Stimulated activated naive CD4-positive, alpha-beta T cell treated with Interleukin-2 at 50 U/mL for 16 hours (primary cell): ENCODE results near the gene XKR3.
"Not testable (repeated sequence)": the region's sequence is repeated elsewhere in the genome, so short reads cannot be mapped to it uniquely, and the experiment has no call there.

Experiments
- DNase-seq: peaks from one replicate; lab custom pipeline; 2025; lab: John Stamatoyannopoulos, UW

Gene XKR3

GRCh38 chr22:16824716-16825687 is at the start of gene XKR3:
Gene XKR3, minus strand, starts transcription at chr22:16825411. Its CDS starts 17,338 bp downstream, at chr22:16808073.
- no peak for DNase-seq

- not testable (repeated sequence) for DNase-seq
These were observed 44.4 kb upstream of the XKR3 start for GRCh38 chr22:16869640-16870039.

- DNase-seq: no peak
These were observed 41.0 kb upstream of the XKR3 start for GRCh38 chr22:16866167-16866566.

- not testable (repeated sequence) for DNase-seq
These were observed 31.6 kb upstream of the XKR3 start for GRCh38 chr22:16856851-16857250.

GRCh38 chr22:16854631-16855030 is 29.4 kb upstream of the XKR3 start:
- DNase-seq: no peak

- DNase-seq: not testable (repeated sequence)
These were observed 26.2 kb upstream of the XKR3 start for GRCh38 chr22:16851268-16851996.

GRCh38 chr22:16847271-16847670 is 22.1 kb upstream of the XKR3 start:
- DNase-seq: no peak

GRCh38 chr22:16845881-16846280 is 20.7 kb upstream of the XKR3 start:
- no peak for DNase-seq

GRCh38 chr22:16845465-16845864 is 20.3 kb upstream of the XKR3 start:
- no peak for DNase-seq

- DNase-seq: no peak
These were observed 19.3 kb upstream of the XKR3 start for GRCh38 chr22:16844529-16844928.

GRCh38 chr22:16838073-16838472 is 12.9 kb upstream of the XKR3 start:
- DNase-seq: no peak

- no peak for DNase-seq
These were observed 9.8 kb upstream of the XKR3 start for GRCh38 chr22:16834971-16835370.

GRCh38 chr22:16831257-16831656 is 6.0 kb upstream of the XKR3 start:
- no peak for DNase-seq

- no peak for DNase-seq
These were observed 4.8 kb upstream of the XKR3 start for GRCh38 chr22:16829985-16830384.

GRCh38 chr22:16828876-16829275 is 3.7 kb upstream of the XKR3 start:
- DNase-seq: no peak

- DNase-seq: no peak
These were observed 2.3 kb upstream of the XKR3 start for GRCh38 chr22:16827506-16827905.

- no peak for DNase-seq
These were observed 6.0 kb downstream of the XKR3 start for GRCh38 chr22:16819249-16819648.

- no peak for DNase-seq
These were observed 6.7 kb downstream of the XKR3 start for GRCh38 chr22:16818538-16818937.

GRCh38 chr22:16815073-16815472 is 10.1 kb downstream of the XKR3 start:
- DNase-seq: no peak

- no peak for DNase-seq
These were observed 14.9 kb downstream of the XKR3 start for GRCh38 chr22:16810188-16810802.

- DNase-seq: no peak
These were observed 16.5 kb downstream of the XKR3 start for GRCh38 chr22:16808744-16809143.

- DNase-seq: no peak
These were observed 18.1 kb downstream of the XKR3 start for GRCh38 chr22:16807109-16807508.

GRCh38 chr22:16806401-16806800 is 18.8 kb downstream of the XKR3 start:
- no peak for DNase-seq
